ENCODE results near the gene WWOX.

- TF ChIP-seq POLR2A (IDR thresholded peaks at IDR 0.05) (no peak), CTCF (IDR thresholded peaks at IDR 0.05) (no peak)
Observed at GRCh38 chr16:78709137-78709884, 609.9 kb downstream of the WWOX start.
